GM18526 (cell line): ENCODE data around the gene KDM6B.

ENCODE experiments used
- POLR2A ChIP-seq: IDR thresholded peaks from 3 replicates; pipeline ENCODE4 v1.6.1; 2011; ENCODE audit not compliant: insufficient read length; ENCODE audit errors: extremely low read depth

Gene KDM6B

DNA sequence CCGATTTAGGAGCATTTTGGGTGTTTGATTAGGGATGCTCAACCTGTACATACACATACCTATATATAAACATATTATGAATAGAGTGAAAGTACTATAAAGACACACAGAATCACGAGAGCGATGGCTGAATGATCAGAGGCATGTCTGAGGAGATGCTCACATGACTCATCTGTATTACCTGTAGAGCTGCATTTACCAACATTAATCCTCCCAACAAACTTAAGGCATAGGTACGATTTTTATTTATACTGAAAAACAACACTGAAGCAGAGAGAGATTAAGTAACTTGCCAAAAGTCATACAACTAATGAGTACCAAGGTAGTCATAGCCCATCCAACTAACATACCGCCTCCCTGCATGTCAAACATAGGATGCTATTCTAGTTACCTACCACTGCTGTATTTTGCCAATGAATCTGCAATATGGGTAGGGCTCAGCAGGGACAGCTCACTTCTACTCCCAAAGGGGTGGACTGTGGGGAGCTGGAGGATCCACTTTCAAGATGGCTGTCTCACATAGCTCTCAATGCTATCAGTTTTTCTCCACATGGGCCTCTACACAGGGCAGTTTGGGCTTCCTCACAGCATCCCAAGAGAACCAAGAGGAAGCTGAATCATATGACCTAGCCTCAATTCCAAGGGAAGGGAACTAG is 31.1 kb downstream of the KDM6B start:
- no peak for TF ChIP-seq POLR2A

DNA sequence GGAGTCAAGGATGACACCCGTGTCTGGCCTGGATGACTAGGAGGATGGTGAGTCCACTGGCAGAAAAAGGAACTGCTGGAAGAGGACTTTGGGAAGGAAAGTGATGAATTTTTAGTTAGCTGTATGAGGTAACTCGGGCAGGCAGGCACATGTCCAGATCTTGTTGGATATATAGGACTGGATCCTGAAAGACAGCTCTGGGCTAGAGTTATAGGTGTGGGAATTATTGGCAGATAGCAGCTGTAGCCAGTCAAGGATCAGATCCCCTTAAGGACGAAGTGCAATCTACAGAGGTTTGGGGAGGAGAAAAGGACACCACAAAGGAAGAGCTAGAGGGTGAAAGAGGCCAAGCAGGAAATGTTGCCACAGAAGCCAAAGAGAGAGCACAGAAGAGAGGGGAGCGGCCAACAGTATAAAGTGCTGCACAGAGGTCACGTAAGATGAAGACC is 33.9 kb downstream of the KDM6B start:
- TF ChIP-seq POLR2A = no peak

DNA sequence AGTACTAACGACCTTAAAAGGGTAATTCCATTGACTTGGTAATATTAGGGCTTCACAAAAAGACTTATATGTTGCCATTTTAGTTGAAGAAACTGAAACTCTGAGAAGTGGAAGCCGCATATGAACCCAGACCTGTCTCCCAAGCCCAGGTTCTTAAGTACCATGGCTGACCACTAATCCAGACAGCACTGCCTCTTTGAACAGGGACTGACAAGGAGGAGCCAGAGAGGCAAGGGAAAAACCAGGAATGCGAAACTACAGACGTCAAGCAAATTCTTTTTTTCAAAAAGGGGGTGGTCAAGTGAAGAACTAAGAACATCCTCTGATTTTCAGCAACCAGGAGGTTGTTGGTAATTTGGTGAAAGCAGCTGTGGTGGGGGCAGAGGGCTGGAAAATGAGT is 39.0 kb downstream of the KDM6B start:
- TF ChIP-seq POLR2A = no peak

DNA sequence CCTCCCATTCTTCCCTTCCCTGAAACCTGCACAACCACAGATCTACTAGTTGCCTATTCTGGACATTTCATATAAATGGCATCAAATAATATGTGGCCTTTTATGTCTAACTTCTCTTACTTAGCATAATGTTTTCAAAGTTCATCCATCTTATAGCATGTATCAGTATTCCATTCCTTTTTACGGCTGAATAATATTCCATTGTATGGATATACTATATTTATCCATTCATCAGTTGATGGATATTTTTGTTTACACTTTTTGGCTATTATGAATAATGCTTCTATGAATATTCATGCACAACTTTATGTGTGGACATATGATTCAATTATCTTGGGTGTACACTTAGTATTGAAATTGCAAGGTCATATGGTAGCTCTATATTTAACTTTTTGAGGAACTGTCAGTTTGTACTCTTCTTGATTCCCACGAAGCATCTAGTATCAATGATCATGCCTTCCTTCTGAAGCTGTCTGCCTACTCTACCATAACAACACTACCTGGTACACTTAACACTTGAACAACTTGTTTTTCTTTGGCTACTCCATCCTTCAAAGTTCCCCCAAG is 41.9 kb downstream of the KDM6B start:
- TF ChIP-seq POLR2A = no peak

DNA sequence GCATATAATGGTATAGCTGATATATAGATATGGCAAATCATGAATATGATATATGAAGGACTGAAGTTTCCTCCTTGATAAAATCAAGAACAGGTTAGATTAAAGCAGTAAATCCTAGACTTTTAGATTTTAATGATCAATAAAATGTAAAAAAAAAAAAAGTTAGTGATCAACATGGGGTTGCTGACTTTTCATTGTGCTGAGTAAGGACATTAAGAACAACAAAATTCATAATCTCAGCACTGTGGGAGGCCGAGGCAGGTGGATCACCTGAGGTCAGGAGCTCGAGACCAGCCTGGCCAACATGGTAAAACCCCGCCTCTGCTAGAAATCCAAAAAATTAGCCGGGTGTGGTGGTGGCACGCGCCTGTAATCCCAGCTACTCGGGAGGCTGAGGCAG is 44.2 kb downstream of the KDM6B start:
- no peak for TF ChIP-seq POLR2A

DNA sequence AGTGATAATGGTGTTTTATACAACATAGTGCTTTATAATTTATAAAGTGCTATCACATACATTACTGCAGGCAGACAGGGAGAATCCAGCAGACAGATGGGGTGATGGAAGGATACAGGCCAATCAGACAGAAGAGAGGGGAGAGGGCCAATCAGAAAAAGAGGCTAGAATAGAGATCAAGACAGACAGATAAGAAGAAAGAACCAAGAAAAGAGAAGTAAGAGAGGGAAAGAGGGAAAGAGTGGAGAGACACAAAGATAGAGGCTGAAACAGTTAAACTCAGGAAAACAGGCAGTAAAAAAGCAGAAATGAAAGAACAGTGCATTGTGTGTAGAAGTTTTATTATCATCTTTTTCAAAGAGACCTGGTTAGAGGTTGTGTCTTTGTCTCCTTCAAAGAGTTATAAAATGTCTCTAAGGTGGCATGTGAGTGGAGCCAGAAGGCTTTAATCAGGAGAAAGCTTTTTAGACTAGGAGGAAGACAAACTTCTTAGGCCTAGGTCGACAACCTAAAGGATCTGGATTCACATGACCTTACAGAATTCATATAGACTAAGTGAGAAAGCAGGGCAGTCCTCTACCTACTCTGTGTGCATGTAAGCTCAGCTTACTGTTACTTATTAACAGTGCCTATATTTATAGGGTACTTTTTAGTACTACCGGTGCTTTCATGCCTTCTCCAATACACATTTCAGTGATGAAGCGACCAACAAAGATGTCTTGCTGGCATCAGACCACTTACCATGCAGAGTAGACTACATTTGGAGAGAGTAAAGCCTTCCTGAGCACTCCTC is 46.3 kb downstream of the KDM6B start:
- TF ChIP-seq POLR2A = no peak

DNA sequence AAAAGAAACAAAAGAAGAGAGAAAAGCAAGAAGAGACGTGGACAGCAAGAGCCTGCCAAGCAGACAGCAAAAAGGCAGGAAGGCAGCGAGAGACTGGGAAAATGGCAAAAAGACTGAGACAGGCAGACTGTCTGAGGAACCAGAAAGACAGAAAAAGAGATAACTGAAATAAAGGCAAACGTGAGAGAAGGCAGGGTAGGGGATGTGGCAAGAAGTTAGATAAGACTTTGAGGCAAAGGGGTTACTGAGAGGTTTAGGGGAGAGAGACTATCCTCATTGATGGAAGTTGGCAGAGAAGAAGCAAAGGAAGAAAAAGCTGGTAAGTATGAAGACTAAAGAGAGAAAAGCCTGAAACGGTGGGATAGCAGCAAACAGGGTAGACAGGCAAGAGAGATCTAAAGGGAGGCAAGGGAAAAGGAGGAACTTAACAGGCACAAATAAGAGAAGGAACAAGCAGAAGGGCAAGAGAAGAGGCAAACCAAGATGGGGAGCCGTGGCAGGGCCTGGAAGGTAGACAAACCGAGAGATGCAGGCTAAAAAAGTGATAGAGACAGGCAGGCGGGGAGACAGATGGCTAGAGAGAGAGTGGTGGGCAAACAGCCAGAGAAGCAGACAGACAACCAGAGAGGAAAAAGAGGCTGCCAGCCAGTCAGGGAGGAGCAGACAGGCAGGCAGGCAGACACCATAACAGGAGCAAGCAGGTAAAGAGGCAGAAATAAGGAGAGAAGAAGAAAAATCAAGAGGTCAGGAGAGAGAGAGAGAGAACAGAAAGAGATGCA is 47.4 kb downstream of the KDM6B start:
- TF ChIP-seq POLR2A = no peak

DNA sequence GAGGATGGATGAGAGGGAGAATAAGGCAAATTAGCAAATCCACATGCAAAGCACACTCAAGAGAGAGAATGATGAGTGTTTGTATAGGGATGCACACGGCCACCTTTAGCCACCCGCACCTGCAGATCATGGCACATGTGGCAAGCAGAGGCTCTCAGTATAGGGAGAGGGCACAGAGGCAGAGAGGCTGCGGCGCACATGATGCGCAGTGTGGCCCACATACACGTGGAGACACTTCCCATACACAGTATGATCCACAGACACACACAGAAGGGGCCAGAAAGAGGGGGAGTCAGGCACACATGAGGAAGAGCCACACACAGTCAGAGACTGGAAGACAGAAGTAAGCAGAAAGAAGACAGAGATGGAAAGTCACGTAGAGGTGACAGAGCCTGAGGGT is 48.1 kb downstream of the KDM6B start:
- TF ChIP-seq POLR2A = no peak

DNA sequence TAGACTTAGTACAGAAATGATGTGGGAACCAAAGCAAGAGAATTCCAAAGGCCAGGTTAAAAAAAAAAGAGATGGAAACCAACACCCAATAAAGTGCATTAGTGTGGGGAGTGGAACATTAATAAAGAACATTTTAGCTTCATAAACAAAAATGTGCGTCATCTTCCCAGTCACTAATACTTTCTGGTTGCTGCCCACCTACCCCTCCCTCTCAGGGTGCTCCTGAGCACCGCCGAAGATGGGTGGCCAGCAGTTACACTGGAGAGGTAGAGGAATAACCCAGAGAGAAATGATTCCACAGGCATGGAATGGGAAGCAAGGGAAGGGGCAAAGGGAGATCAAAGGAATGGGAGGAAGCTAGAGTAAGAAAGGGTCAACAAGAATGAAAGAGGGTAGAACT is 48.6 kb downstream of the KDM6B start:
- TF ChIP-seq POLR2A = no peak
